ENCODE measurements around the gene POLQ. TPM values are rescaled to one million over a fixed set of nuclear protein-coding genes. Genes with fewer than 3 reads are reported as not detected.
"Not testable (repeated sequence)": the region's sequence is repeated elsewhere in the genome, so short reads cannot be mapped to it uniquely, and the experiment has no call there.

POLQ gene
- total RNA-seq, 4 donors from 2014 or later: 2.1 to 8.4 (median 5.3) TPM

- Histone ChIP-seq H3K27ac (no peak overlapping the region), H3K4me1 (peaks cover 4 to 22% (median 6%) of the 10 kb centered on the region in 3 donors), H3K4me3 (no peak overlapping the region), H3K36me3 (no peaks in the 10 kb centered on the region), H3K27me3 (no peaks in the 10 kb centered on the region), H3K9me3 (no peaks in the 10 kb centered on the region)
- TF ChIP-seq POLR2A (IDR thresholded peaks at IDR 0.05) (no peak), CTCF (IDR thresholded peaks at IDR 0.05) (no peak)
- intact Hi-C loops (cut with DNase I): no loop called here
- 78 to 83% methylated on average over 2 of the region's 2 CpGs for WGBS, 2 donors
- DNase-seq: no peak
Measured at GRCh38 chr3:121467085-121467484, 78.7 kb downstream of the POLQ start.

GRCh38 chr3:121463745-121464144 lies 82.0 kb downstream of the POLQ start:
- TF ChIP-seq POLR2A (IDR thresholded peaks at IDR 0.05): no peak
- no peak for TF ChIP-seq CTCF (IDR thresholded peaks at IDR 0.05)
- H3K27me3 ChIP-seq: no peaks in the 10 kb centered on the region

DNA sequence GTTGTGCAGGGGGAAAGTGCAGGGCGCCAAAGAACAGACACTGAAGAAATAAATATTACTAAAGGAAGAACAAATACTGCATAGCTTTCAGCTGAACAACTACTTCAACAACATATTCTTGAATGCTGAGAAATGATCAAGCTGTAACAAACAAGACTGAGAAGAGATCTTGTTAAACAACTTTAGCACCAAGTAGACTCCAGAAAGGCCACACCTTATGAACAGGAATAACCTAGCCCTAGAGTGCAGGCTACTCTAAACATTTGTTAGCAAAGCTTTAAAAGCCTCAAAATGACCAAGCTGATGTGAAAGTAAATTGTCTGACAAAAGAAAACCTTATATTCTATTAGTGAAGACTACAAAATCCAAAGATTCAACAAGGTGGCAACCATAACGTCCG lies 83.2 kb downstream of the POLQ start:
- Histone ChIP-seq H3K27me3 (no peaks in the 10 kb centered on the region), H3K4me3 (no peak overlapping the region), H3K4me1 (peaks cover 6 to 32% (median 6%) of the 10 kb centered on the region in 3 donors), H3K9me3 (no peaks in the 10 kb centered on the region), H3K36me3 (no peaks in the 10 kb centered on the region), H3K27ac (peak overlapping the region in 3 of 4 donors; percentile 38 to 67 (median 49))
- 88 to 93% methylated on average over 3 of the region's 3 CpGs for WGBS, 2 donors
- intact Hi-C loops (cut with DNase I): no loop called here
- TF ChIP-seq CTCF (IDR thresholded peaks at IDR 0.05) (no peak), POLR2A (IDR thresholded peaks at IDR 0.05) (no peak)
- DNase-seq: no peak

More at GRCh38 chr3:121463745-121464144, 82.0 kb downstream of the POLQ start:
- no peak for DNase-seq
- Histone ChIP-seq H3K27ac (peak overlapping the region in 2 of 4 donors; percentile 49 to 67), H3K4me3 (no peak overlapping the region), H3K36me3 (no peaks in the 10 kb centered on the region), H3K9me3 (no peaks in the 10 kb centered on the region), H3K4me1 (peaks cover 6 to 32% (median 6%) of the 10 kb centered on the region in 3 donors)
- intact Hi-C loops (cut with DNase I): no loop called here

DNA sequence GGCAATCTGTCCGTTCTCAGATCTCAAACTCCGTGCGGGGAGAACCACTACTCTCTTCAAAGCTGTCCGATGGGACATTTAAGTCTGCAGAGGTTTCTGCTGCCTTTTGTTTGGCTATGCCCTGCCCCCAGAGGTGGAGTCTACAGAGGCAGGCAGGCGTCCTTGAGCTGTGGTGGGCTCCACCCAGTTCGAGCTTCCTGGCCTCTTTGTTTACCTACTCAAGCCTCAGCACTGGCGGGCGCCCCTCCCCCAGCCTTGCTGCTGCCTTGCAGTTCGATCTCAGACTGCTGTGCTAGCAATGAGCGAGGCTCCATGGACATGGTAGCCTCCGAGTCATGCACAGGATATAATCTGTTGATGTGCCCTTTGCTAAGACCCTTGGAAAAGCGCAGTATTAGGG lies 94.0 kb downstream of the POLQ start:
- H3K27me3 ChIP-seq; intact Hi-C loops (cut with DNase I); H3K9me3 ChIP-seq; DNase-seq; H3K4me3 ChIP-seq; H3K27ac ChIP-seq; H3K36me3 ChIP-seq; H3K4me1 ChIP-seq: not testable (repeated sequence)
- WGBS, 2 donors: 60 to 78% methylated on average over 2 to 10 of the region's 12 CpGs

- H3K9me3 ChIP-seq: no peaks in the 10 kb centered on the region
- no peak for TF ChIP-seq POLR2A (IDR thresholded peaks at IDR 0.05)
- no peak for TF ChIP-seq CTCF (IDR thresholded peaks at IDR 0.05)
- 85 to 95% methylated on average over 1 of the region's 1 CpG for WGBS, 2 donors
- no peak for DNase-seq
- intact Hi-C loops (cut with DNase I): no loop called here
- H3K4me1 ChIP-seq: no peaks in the 10 kb centered on the region
- no peak overlapping the region for H3K4me3 ChIP-seq
- H3K27me3 ChIP-seq: no peaks in the 10 kb centered on the region
- no peaks in the 10 kb centered on the region for H3K36me3 ChIP-seq
- no peak overlapping the region for H3K27ac ChIP-seq
Measured at GRCh38 chr3:121443456-121443855, 102.3 kb downstream of the POLQ start.

- no peak for DNase-seq
- Histone ChIP-seq H3K4me1 (peaks cover 0 to 18% (median 2%) of the 10 kb centered on the region in 3 donors), H3K36me3 (no peaks in the 10 kb centered on the region), H3K4me3 (no peak overlapping the region), H3K27ac (no peak overlapping the region), H3K27me3 (no peaks in the 10 kb centered on the region), H3K9me3 (no peaks in the 10 kb centered on the region)
- WGBS, 2 donors: 49 to 53% methylated on average over 3 of the region's 3 CpGs
- TF ChIP-seq CTCF (IDR thresholded peaks at IDR 0.05): no peak
- no peak for TF ChIP-seq POLR2A (IDR thresholded peaks at IDR 0.05)
- intact Hi-C loops (cut with DNase I): no loop called here
Measured at GRCh38 chr3:121436641-121437040, 109.1 kb downstream of the POLQ start.
